Kidney epithelial cell (primary cell): ENCODE results near the gene CACNG1. TPM values are rescaled to one million over a fixed set of nuclear protein-coding genes. Genes with fewer than 3 reads are reported as not detected.

ENCODE experiments used
- DNase-seq: peaks from one replicate; pipeline ENCODE4 v3.0.0-alpha.2; 2010; ENCODE audit warnings: low read depth
- H3K27me3 ChIP-seq: 2 replicates; pipeline ENCODE4 v1.6.0; 2011; ENCODE audit warnings: low read length; ENCODE audit not compliant: control insufficient read depth, insufficient read depth
- H3K36me3 ChIP-seq: 2 replicates; pipeline ENCODE4 v1.5.1; 2011; ENCODE audit warnings: low read length; ENCODE audit not compliant: control insufficient read depth, insufficient read depth
- H3K4me3 ChIP-seq: 2 replicates; pipeline ENCODE4 v1.5.1; 2011; ENCODE audit warnings: low read depth, mild to moderate bottlenecking, control low read depth, low read length
- total RNA-seq: library from RNA; depleted of rRNA; stranded (reverse); fragments of >200 nt; gene quantifications from 2 replicates; pipeline ENCODE4 v1.2.3, GENCODE V29; 2015
- TF ChIP-seq, protein P1 (sequence below): IDR thresholded peaks from 2 replicates; pipeline ENCODE4 v1.5.1; 2011; ENCODE audit warnings: mild to moderate bottlenecking, moderate library complexity, low read length, control low read depth, inconsistent platforms; ENCODE audit not compliant: insufficient read depth, poor library complexity, severe bottlenecking

Gene CACNG1, protein sequence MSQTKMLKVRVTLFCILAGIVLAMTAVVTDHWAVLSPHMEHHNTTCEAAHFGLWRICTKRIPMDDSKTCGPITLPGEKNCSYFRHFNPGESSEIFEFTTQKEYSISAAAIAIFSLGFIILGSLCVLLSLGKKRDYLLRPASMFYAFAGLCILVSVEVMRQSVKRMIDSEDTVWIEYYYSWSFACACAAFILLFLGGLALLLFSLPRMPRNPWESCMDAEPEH
- total RNA-seq = not detected in 2 replicates

DNA sequence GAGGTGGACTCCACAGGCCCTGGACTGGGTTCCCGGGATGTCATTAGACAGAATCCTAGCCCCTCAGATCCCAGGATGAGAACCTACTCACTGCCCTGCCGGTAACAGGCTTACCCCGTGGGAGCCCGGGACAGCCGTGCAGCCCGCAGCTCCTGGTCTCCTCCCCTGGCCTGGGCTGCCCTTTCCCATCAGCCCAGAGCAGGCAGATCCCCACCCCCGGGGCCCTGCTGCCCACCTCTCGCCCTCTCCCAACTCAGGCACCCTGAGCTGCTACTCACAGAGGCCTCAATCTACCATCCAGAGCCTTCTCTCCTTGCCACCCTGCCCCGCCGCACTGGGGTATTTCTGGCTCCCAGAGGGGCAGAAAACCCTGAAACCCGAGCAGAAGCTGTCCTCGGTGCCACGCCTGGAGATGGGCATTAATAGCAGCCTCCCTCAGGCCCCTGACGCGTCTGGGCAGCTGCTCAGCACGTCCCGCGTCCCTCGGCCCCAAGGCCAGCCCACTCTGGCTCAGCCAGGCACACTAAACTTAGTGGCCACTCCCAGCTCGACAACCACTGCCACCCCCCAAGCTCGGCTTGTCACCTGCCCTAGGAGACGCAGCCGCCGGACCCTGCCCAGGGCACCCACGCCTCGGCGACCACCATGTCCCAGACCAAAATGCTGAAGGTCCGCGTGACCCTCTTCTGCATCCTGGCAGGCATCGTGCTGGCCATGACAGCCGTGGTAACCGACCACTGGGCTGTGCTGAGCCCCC, at the start of gene CACNG1:
Gene CACNG1 (plus strand): TSS at position 539 of the 757 bp plus-strand sequence. CDS start 107 bp downstream, at position 646.
- DNase-seq = no peak
- peaks cover 11% of the 10 kb centered on the region for H3K27me3 ChIP-seq
- TF ChIP-seq, protein P1, sequence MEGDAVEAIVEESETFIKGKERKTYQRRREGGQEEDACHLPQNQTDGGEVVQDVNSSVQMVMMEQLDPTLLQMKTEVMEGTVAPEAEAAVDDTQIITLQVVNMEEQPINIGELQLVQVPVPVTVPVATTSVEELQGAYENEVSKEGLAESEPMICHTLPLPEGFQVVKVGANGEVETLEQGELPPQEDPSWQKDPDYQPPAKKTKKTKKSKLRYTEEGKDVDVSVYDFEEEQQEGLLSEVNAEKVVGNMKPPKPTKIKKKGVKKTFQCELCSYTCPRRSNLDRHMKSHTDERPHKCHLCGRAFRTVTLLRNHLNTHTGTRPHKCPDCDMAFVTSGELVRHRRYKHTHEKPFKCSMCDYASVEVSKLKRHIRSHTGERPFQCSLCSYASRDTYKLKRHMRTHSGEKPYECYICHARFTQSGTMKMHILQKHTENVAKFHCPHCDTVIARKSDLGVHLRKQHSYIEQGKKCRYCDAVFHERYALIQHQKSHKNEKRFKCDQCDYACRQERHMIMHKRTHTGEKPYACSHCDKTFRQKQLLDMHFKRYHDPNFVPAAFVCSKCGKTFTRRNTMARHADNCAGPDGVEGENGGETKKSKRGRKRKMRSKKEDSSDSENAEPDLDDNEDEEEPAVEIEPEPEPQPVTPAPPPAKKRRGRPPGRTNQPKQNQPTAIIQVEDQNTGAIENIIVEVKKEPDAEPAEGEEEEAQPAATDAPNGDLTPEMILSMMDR = no peak
- no peak within 1 kb of the TSS for H3K4me3 ChIP-seq
- H3K36me3 ChIP-seq = no peaks in the 10 kb centered on the region

DNA sequence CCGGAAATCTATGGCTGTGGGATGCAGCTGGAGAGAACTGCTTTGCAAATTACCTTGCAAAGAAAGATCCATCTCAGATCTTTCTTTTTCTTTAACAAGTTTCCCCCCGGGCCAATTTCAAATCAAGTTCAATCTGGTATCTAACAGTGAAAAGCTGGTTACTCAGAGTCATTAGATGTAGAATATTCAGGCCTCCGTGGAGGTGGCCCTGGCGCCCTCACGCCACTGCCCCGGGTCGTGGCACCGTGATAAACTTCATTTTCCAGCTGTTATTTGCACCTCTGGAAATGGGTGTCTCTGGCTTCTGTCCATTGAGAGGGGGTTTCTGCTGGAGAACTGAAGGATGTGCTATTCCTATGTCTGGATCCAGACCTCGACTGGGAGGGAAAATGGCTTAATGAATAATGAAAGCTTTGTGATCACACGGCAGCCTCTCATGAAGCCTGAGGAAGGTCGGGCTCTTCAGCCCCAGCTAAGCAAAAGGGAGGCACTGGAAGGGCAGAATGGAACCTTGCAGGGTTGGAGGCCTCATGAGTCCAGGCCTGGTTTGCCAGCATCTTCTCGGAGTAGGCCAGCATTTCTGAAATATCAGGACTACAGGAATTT, 49.3 kb upstream of the CACNG1 start:
- DNase-seq = no peak
- no peak overlapping the region for H3K4me3 ChIP-seq
- no peaks in the 10 kb centered on the region for H3K36me3 ChIP-seq
- TF ChIP-seq, protein P1 = no peak
- H3K27me3 ChIP-seq = peaks cover 3% of the 10 kb centered on the region

DNA sequence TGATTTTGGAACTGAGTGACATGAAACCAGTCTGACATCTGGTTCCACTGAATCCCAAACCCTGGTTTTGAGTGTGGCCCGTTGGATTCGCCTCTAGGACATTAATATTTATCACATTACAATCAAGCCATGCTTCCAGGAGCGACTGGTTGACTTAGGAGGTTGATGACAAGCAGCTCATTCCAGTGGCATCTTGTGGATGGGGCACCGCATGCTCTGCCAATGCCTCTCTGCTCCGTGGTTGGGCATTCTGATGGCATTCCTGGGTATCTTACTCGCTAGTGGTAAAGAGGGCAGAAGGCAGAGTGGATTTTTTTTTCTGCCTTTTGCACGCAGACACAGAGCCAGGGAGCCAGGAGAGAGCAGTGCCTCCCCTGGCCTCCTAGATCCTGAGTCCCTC, 48.4 kb upstream of the CACNG1 start:
- TF ChIP-seq, protein P1 = no peak
- Histone ChIP-seq H3K27me3 (peaks cover 3% of the 10 kb centered on the region), H3K4me3 (no peak overlapping the region), H3K36me3 (no peaks in the 10 kb centered on the region)
- DNase-seq = no peak

DNA sequence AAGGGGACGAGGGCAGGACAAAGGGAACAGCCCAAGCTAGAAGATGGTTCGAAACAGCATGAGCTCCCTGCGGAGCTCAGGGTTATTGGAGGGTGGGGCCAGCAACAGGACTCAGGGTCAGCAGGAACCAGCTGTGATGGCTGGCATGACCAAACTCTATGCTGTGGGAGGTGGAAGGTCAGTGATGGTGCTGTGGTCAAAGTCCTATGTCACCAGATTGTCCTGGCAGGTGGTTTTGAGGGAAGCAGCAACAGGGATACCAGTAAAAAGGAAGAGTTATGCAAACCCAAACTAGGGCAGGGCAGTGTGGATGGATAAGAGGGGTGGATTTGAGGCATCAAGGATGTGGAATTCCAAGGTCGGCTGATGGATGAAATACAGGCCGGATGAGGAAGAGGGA, 47.4 kb upstream of the CACNG1 start:
- TF ChIP-seq, protein P1 = no peak
- no peak for DNase-seq
- Histone ChIP-seq H3K27me3 (peaks cover 3% of the 10 kb centered on the region), H3K36me3 (no peaks in the 10 kb centered on the region), H3K4me3 (no peak overlapping the region)

DNA sequence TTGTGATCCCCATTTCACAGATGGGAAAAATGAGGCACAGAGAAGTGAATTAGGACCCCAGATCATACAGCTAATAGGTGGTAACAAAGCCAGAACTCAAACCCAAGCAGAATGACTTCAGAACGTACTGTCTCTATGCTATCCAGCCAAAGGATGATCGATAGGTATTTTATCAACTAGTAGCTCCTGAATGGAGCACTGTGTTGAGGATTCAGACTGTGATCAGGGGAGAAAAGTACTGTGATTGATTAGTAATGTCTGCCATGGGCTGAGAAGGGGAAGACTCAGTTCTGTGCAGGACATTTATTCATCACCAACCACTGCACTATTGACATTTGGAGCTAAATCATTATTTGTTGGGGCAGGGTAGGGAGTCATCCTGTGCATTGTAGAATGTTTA, 41.1 kb upstream of the CACNG1 start:
- no peak for DNase-seq
- TF ChIP-seq, protein P1 = no peak

More for the DNA sequence above, 41.1 kb upstream of the CACNG1 start:
- Histone ChIP-seq H3K4me3 (no peak overlapping the region), H3K36me3 (no peaks in the 10 kb centered on the region), H3K27me3 (peaks cover 12% of the 10 kb centered on the region)
